Nucleus accumbens (tissue), 56 donors: ENCODE data around the gene MEF2A.
"Not testable (repeated sequence)": the region's sequence is repeated elsewhere in the genome, so short reads cannot be mapped to it uniquely, and the experiment has no call there.

Experiments
- DNase-seq, 56 donors: peaks; one replicate each; lab custom pipeline; 2025; lab: John Stamatoyannopoulos, UW

Gene MEF2A

GRCh38 chr15:99565299-99566156 is at the start of gene MEF2A:
Gene MEF2A (plus strand): TSS chr15:99565984. CDS start chr15:99633120, 67,136 bp downstream.
- DNase-seq, result peak; percentile 30 to 94 (median 88)

GRCh38 chr15:99518191-99518590 is 47.6 kb upstream of the MEF2A start:
- DNase-seq, result no peak

- DNase-seq, result not testable (repeated sequence)
Measured at GRCh38 chr15:99519366-99519765, 46.4 kb upstream of the MEF2A start.

- DNase-seq, result no peak
Measured at GRCh38 chr15:99522288-99522687, 43.5 kb upstream of the MEF2A start.

- no peak for DNase-seq
Measured at GRCh38 chr15:99526176-99526575, 39.6 kb upstream of the MEF2A start.

GRCh38 chr15:99526671-99527070 is 39.1 kb upstream of the MEF2A start:
- no peak for DNase-seq

GRCh38 chr15:99536422-99537040 is 29.3 kb upstream of the MEF2A start:
- peak in 37 of 56 donors; percentile 4 to 66 (median 29) for DNase-seq

GRCh38 chr15:99537344-99537743 is 28.4 kb upstream of the MEF2A start:
- DNase-seq, result peak in 23 of 56 donors; percentile 2 to 38 (median 16)

GRCh38 chr15:99538261-99538660 is 27.5 kb upstream of the MEF2A start:
- DNase-seq, result no peak

- DNase-seq, result no peak
Measured at GRCh38 chr15:99542828-99543227, 23.0 kb upstream of the MEF2A start.

GRCh38 chr15:99545605-99546004 is 20.2 kb upstream of the MEF2A start:
- no peak for DNase-seq

- no peak for DNase-seq
Measured at GRCh38 chr15:99546441-99547100, 19.2 kb upstream of the MEF2A start.

GRCh38 chr15:99547517-99547916 is 18.3 kb upstream of the MEF2A start:
- no peak for DNase-seq

- no peak for DNase-seq
Measured at GRCh38 chr15:99550077-99550476, 15.7 kb upstream of the MEF2A start.

- no peak for DNase-seq
Measured at GRCh38 chr15:99552111-99552510, 13.7 kb upstream of the MEF2A start.

GRCh38 chr15:99554880-99555488 is 10.8 kb upstream of the MEF2A start:
- no peak for DNase-seq

GRCh38 chr15:99556011-99556410 is 9.8 kb upstream of the MEF2A start:
- DNase-seq, result no peak

GRCh38 chr15:99556578-99556977 is 9.2 kb upstream of the MEF2A start:
- DNase-seq, result no peak

GRCh38 chr15:99558084-99558483 is 7.7 kb upstream of the MEF2A start:
- DNase-seq, result no peak

GRCh38 chr15:99558571-99558970 is 7.2 kb upstream of the MEF2A start:
- DNase-seq, result no peak
